Kidney (tissue), 14 donors: ENCODE measurements around the gene CNOT8. TPM values are rescaled to one million over a fixed set of nuclear protein-coding genes. Genes with fewer than 3 reads are reported as not detected.

Experiments used
- DNase-seq, 5 donors: peaks; one replicate each; pipeline ENCODE4 v3.0.0-alpha.2; 2013 to 2020
- FAIRE-seq: peaks from 2 replicates; lab custom pipeline; 2012; peaks lifted over from hg19 to GRCh38; lab: Jason Lieb, UNC
- H3K27ac ChIP-seq, 2 donors: one replicate each; pipeline ENCODE4 v1.7.0; 2013; ENCODE audit warnings: low read depth in 2 of 2, low read length in 2 of 2, inconsistent platforms in 1 of 2
- H3K27me3 ChIP-seq: one replicate; pipeline ENCODE4 v1.7.1; 2013; ENCODE audit warnings: low read length, inconsistent platforms; ENCODE audit not compliant: control insufficient read depth, insufficient read depth
- H3K36me3 ChIP-seq, 3 donors: one replicate each; pipeline versions ENCODE4 v1.7.0 to v1.7.1; 2013; ENCODE audit warnings: low read length in 3 of 3, control low read depth in 1 of 3, inconsistent platforms in 1 of 3; ENCODE audit not compliant: insufficient read depth in 3 of 3, control insufficient read depth in 2 of 3
- H3K4me1 ChIP-seq, 3 donors: one replicate each; pipeline versions ENCODE4 v1.7.0 to v1.7.1; 2013; ENCODE audit warnings: low read length in 3 of 3, inconsistent platforms in 1 of 3, low read depth in 1 of 3; ENCODE audit not compliant: control insufficient read depth in 2 of 3, insufficient read depth in 2 of 3
- H3K4me3 ChIP-seq, 3 donors: one replicate each; pipeline versions ENCODE4 v1.7.0 to v1.8.1; 2013; ENCODE audit warnings: low read length in 3 of 3, control low read depth in 1 of 3, inconsistent platforms in 1 of 3
- H3K9ac ChIP-seq, 3 donors: one replicate each; pipeline versions ENCODE4 v1.7.0 to v1.7.1; 2013; ENCODE audit warnings: low read length in 3 of 3, control low read depth in 1 of 3, inconsistent platforms in 1 of 3
- H3K9me3 ChIP-seq, 3 donors: one replicate each; pipeline versions ENCODE4 v1.7.0 to v1.7.1; 2013; ENCODE audit warnings: low read length in 3 of 3, control low read depth in 1 of 3, inconsistent platforms in 1 of 3; ENCODE audit not compliant: control insufficient read depth in 2 of 3, insufficient read depth in 1 of 3
- CTCF ChIP-seq: IDR thresholded peaks from 3 replicates; pipeline ENCODE4 v1.5.1; 2012; ENCODE audit warnings: mild to moderate bottlenecking, moderate library complexity, borderline replicate concordance; ENCODE audit not compliant: insufficient read depth; ENCODE audit errors: extremely low read depth
- intact Hi-C: fragments of 100-400 bp; cut with DNase I; formaldehyde crosslinking; loops from one replicate; pipeline ENCODE4 v1.11.1; 2022
- polyA plus RNA-seq: library from polyadenylated mRNA; stranded (reverse); fragments of 350-450 nt; fragmentation: Illumina TruSeq; extraction: RNeasy Lipid Tissue Mini Kit (QIAGEN cat#74804); gene quantifications from one replicate; pipeline ENCODE4 v1.2.3, GENCODE V29; 2014; ENCODE audit warnings: low read depth, low replicate concordance; ENCODE audit not compliant: insufficient read depth
- total RNA-seq: library from RNA; stranded (reverse); fragmentation: NEBNext Ultra II Directional; extraction: Animal tissue kit (Norgen Biotek cat#: 25700); gene quantifications from one replicate; pipeline ENCODE4 v1.2.1, GENCODE V29; 2021
- donor health status: control.
- donor health status: control.
- donor health status: control.
- donor health status: control.
- donor health status: control.
- donor health status: DM: yes; HTN: yes; CAD: no.
- donor health status: Normal renal cell carcinoma (clear cell type).

CNOT8 gene
- total and polyA plus RNA-seq, 2 donors from 2014 or later = 28.4 to 40.4 TPM

GRCh38 chr5:154836225-154836624, 22.2 kb upstream of the CNOT8 start:
- Histone ChIP-seq H3K4me1 (peaks cover 0 to 11% (median 0%) of the 10 kb centered on the region in 3 donors), H3K4me3 (no peak overlapping the region), H3K27ac (no peak overlapping the region), H3K9ac (no peak overlapping the region), H3K36me3 (peaks cover 0 to 7% (median 0%) of the 10 kb centered on the region in 3 donors), H3K27me3 (no peaks in the 10 kb centered on the region), H3K9me3 (no peaks in the 10 kb centered on the region)
- intact Hi-C loops = no loop called here
- TF ChIP-seq CTCF = no peak
- no peak for DNase-seq
- no peak for FAIRE-seq

- no peak for DNase-seq
- no peak for FAIRE-seq
- Histone ChIP-seq H3K9ac (no peak overlapping the region), H3K4me1 (peaks cover 0 to 14% (median 0%) of the 10 kb centered on the region in 3 donors), H3K9me3 (no peaks in the 10 kb centered on the region), H3K27ac (peak overlapping the region in 1 of 2 donors; percentile 11), H3K4me3 (no peak overlapping the region), H3K27me3 (no peaks in the 10 kb centered on the region), H3K36me3 (peaks cover 0 to 4% (median 0%) of the 10 kb centered on the region in 3 donors)
- no peak for TF ChIP-seq CTCF
- intact Hi-C loops = no loop called here
Observed at GRCh38 chr5:154837009-154837901, 21.2 kb upstream of the CNOT8 start.

- peaks cover 0 to 6% (median 0%) of the 10 kb centered on the region in 3 donors for H3K4me1 ChIP-seq
- no peak overlapping the region for H3K9ac ChIP-seq
- H3K27ac ChIP-seq = no peak overlapping the region
- no peaks in the 10 kb centered on the region for H3K9me3 ChIP-seq
- no peak for TF ChIP-seq CTCF
- peaks cover 0 to 2% (median 0%) of the 10 kb centered on the region in 3 donors for H3K36me3 ChIP-seq
- FAIRE-seq = no peak
- H3K4me3 ChIP-seq = no peak overlapping the region
- intact Hi-C loops = no loop called here
- H3K27me3 ChIP-seq = no peaks in the 10 kb centered on the region
- DNase-seq = no peak
Observed at GRCh38 chr5:154840435-154841272, 17.8 kb upstream of the CNOT8 start.
